Measurements from ENCODE around the gene VCX2.
"Not testable (repeated sequence)": the region's sequence is repeated elsewhere in the genome, so short reads cannot be mapped to it uniquely, and the experiment has no call there.

The VCX2 gene

GRCh38 chrX:8191022-8191421 lies 20.0 kb upstream of the VCX2 start:
- Histone ChIP-seq H3K4me3 (ENCODE audit: insufficient read length, low read depth) (no peak overlapping the region), H3K4me1 (ENCODE audit: insufficient read depth, insufficient read length) (peaks cover 3% of the 10 kb centered on the region), H3K9me3 (ENCODE audit: insufficient read depth, low read length) (no peaks in the 10 kb centered on the region; the same call in 1 of the 2 replicates), H3K36me3 (ENCODE audit: insufficient read depth, insufficient read length, low read length) (no peaks in the 10 kb centered on the region), H3K27me3 (ENCODE audit: insufficient read depth, insufficient read length) (no peaks in the 10 kb centered on the region), H3K9ac (ENCODE audit: insufficient read length, low read depth) (no peak overlapping the region)
- TF ChIP-seq SUZ12 (IDR thresholded peaks at IDR 0.05; ENCODE audit: extremely low read depth, insufficient read depth, insufficient read length) = no peak
- TF ChIP-seq YY1 (IDR thresholded peaks at IDR 0.05; ENCODE audit: insufficient read depth, insufficient read length) = no peak
- no peak for TF ChIP-seq ZNF274 (IDR thresholded peaks at IDR 0.05; ENCODE audit: low read depth, low read length)
- no peak for DNase-seq (ENCODE audit: low read depth, low spot score)

GRCh38 chrX:8190341-8190830 lies 19.3 kb upstream of the VCX2 start:
- no peak overlapping the region for H3K4me3 ChIP-seq (ENCODE audit: insufficient read length, low read depth)
- no peak for DNase-seq (ENCODE audit: low read depth, low spot score)

GRCh38 chrX:8189096-8189830 lies 18.2 kb upstream of the VCX2 start:
- H3K4me3 ChIP-seq (ENCODE audit: insufficient read length, low read depth) = no peak overlapping the region
- no peaks in the 10 kb centered on the region for H3K27me3 ChIP-seq (ENCODE audit: insufficient read depth, insufficient read length)
- no peak for DNase-seq (ENCODE audit: low read depth, low spot score)
- no peaks in the 10 kb centered on the region for H3K36me3 ChIP-seq (ENCODE audit: insufficient read depth, insufficient read length, low read length)
- H3K9me3 ChIP-seq (ENCODE audit: insufficient read depth, low read length) = no peaks in the 10 kb centered on the region; the same call in 1 of the 2 replicates
- TF ChIP-seq YY1 (IDR thresholded peaks at IDR 0.05; ENCODE audit: insufficient read depth, insufficient read length) (no peak), SUZ12 (IDR thresholded peaks at IDR 0.05; ENCODE audit: extremely low read depth, insufficient read depth, insufficient read length) (no peak), ZNF274 (IDR thresholded peaks at IDR 0.05; ENCODE audit: low read depth, low read length) (no peak)
- no peak overlapping the region for H3K9ac ChIP-seq (ENCODE audit: insufficient read length, low read depth)
- peaks cover 3% of the 10 kb centered on the region for H3K4me1 ChIP-seq (ENCODE audit: insufficient read depth, insufficient read length)

More at GRCh38 chrX:8190341-8190830, 19.3 kb upstream of the VCX2 start:
- Histone ChIP-seq H3K4me1 (ENCODE audit: insufficient read depth, insufficient read length) (peaks cover 3% of the 10 kb centered on the region), H3K9ac (ENCODE audit: insufficient read length, low read depth) (no peak overlapping the region), H3K9me3 (ENCODE audit: insufficient read depth, low read length) (no peaks in the 10 kb centered on the region; the same call in 1 of the 2 replicates), H3K36me3 (ENCODE audit: insufficient read depth, insufficient read length, low read length) (no peaks in the 10 kb centered on the region), H3K27me3 (ENCODE audit: insufficient read depth, insufficient read length) (no peaks in the 10 kb centered on the region)
- no peak for TF ChIP-seq SUZ12 (IDR thresholded peaks at IDR 0.05; ENCODE audit: extremely low read depth, insufficient read depth, insufficient read length)

GRCh38 chrX:8183346-8183745 lies 12.3 kb upstream of the VCX2 start:
- Histone ChIP-seq H3K4me3 (ENCODE audit: insufficient read length, low read depth) (no peak overlapping the region), H3K4me1 (ENCODE audit: insufficient read depth, insufficient read length) (no peaks in the 10 kb centered on the region), H3K27me3 (ENCODE audit: insufficient read depth, insufficient read length) (no peaks in the 10 kb centered on the region), H3K9me3 (ENCODE audit: insufficient read depth, low read length) (no peaks in the 10 kb centered on the region), H3K9ac (ENCODE audit: insufficient read length, low read depth) (no peak overlapping the region), H3K36me3 (ENCODE audit: insufficient read depth, insufficient read length, low read length) (no peaks in the 10 kb centered on the region)
- no peak for DNase-seq (ENCODE audit: low read depth, low spot score)
- TF ChIP-seq SUZ12 (IDR thresholded peaks at IDR 0.05; ENCODE audit: extremely low read depth, insufficient read depth, insufficient read length) (no peak), ZNF274 (IDR thresholded peaks at IDR 0.05; ENCODE audit: low read depth, low read length) (no peak), YY1 (IDR thresholded peaks at IDR 0.05; ENCODE audit: insufficient read depth, insufficient read length) (no peak)

GRCh38 chrX:8179656-8180055 lies 8.6 kb upstream of the VCX2 start:
- Histone ChIP-seq H3K4me1 (ENCODE audit: insufficient read depth, insufficient read length) (no peaks in the 10 kb centered on the region), H3K4me3 (ENCODE audit: insufficient read length, low read depth) (no peak overlapping the region), H3K36me3 (ENCODE audit: insufficient read depth, insufficient read length, low read length) (no peaks in the 10 kb centered on the region), H3K9ac (ENCODE audit: insufficient read length, low read depth) (no peak overlapping the region), H3K9me3 (ENCODE audit: insufficient read depth, low read length) (no peaks in the 10 kb centered on the region), H3K27me3 (ENCODE audit: insufficient read depth, insufficient read length) (no peaks in the 10 kb centered on the region)
- TF ChIP-seq SUZ12 (IDR thresholded peaks at IDR 0.05; ENCODE audit: extremely low read depth, insufficient read depth, insufficient read length) (no peak), YY1 (IDR thresholded peaks at IDR 0.05; ENCODE audit: insufficient read depth, insufficient read length) (no peak), ZNF274 (IDR thresholded peaks at IDR 0.05; ENCODE audit: low read depth, low read length) (no peak)
- no peak for DNase-seq (ENCODE audit: low read depth, low spot score)

GRCh38 chrX:8154011-8154410 lies 17.1 kb downstream of the VCX2 start:
- not testable (repeated sequence) for H3K36me3 ChIP-seq (ENCODE audit: insufficient read depth, insufficient read length, low read length); DNase-seq (ENCODE audit: low read depth, low spot score); H3K9ac ChIP-seq (ENCODE audit: insufficient read length, low read depth); H3K4me3 ChIP-seq (ENCODE audit: insufficient read length, low read depth); H3K27me3 ChIP-seq (ENCODE audit: insufficient read depth, insufficient read length); H3K4me1 ChIP-seq (ENCODE audit: insufficient read depth, insufficient read length)
- H3K9me3 ChIP-seq (ENCODE audit: insufficient read depth, low read length) = peaks cover 12% of the 10 kb centered on the region

GRCh38 chrX:8147226-8147625 lies 23.8 kb downstream of the VCX2 start:
- TF ChIP-seq SUZ12 (IDR thresholded peaks at IDR 0.05; ENCODE audit: extremely low read depth, insufficient read depth, insufficient read length) = no peak
- no peak for TF ChIP-seq YY1 (IDR thresholded peaks at IDR 0.05; ENCODE audit: insufficient read depth, insufficient read length)
- TF ChIP-seq ZNF274 (IDR thresholded peaks at IDR 0.05; ENCODE audit: low read depth, low read length) = no peak
- no peak overlapping the region for H3K9ac ChIP-seq (ENCODE audit: insufficient read length, low read depth)
- no peak overlapping the region for H3K4me3 ChIP-seq (ENCODE audit: insufficient read length, low read depth)
- no peaks in the 10 kb centered on the region for H3K4me1 ChIP-seq (ENCODE audit: insufficient read depth, insufficient read length)
- H3K9me3 ChIP-seq (ENCODE audit: insufficient read depth, low read length) = peaks cover 24% of the 10 kb centered on the region
- no peaks in the 10 kb centered on the region for H3K36me3 ChIP-seq (ENCODE audit: insufficient read depth, insufficient read length, low read length)
- no peak for DNase-seq (ENCODE audit: low read depth, low spot score)
- no peaks in the 10 kb centered on the region for H3K27me3 ChIP-seq (ENCODE audit: insufficient read depth, insufficient read length)
